Sigmoid colon (tissue), 7 donors: ENCODE measurements around the gene CNTFR. TPM values are rescaled to one million over a fixed set of nuclear protein-coding genes. Genes with fewer than 3 reads are reported as not detected.
"Not testable (repeated sequence)": the region's sequence is repeated elsewhere in the genome, so short reads cannot be mapped to it uniquely, and the experiment has no call there.

Experiments
- DNase-seq: peaks from one replicate; pipeline ENCODE4 v3.0.0-alpha.2; 2019
- H3K27ac ChIP-seq, 4 donors: fragments of 200-600 bp; sonication (generic); one replicate each; pipeline ENCODE4 v1.5.1; 2016 to 2019; ENCODE audit warnings: mild to moderate bottlenecking in 1 of 4
- H3K27me3 ChIP-seq, 3 donors: fragments of 200-600 bp; sonication (generic); one replicate each; pipeline ENCODE4 v1.5.1; 2019; ENCODE audit warnings: mild to moderate bottlenecking in 1 of 3
- H3K36me3 ChIP-seq, 4 donors: fragments of 200-600 bp; sonication (generic); one replicate each; pipeline ENCODE4 v1.5.1; 2016 to 2019
- H3K4me1 ChIP-seq, 4 donors: fragments of 200-600 bp; sonication (generic); one replicate each; pipeline ENCODE4 v1.5.1; 2017 to 2019
- H3K4me3 ChIP-seq, 4 donors: fragments of 200-600 bp; sonication (generic); one replicate each; pipeline ENCODE4 v1.5.1; 2017 to 2019; ENCODE audit warnings: mild to moderate bottlenecking in 2 of 4, moderate library complexity in 1 of 4
- H3K9me3 ChIP-seq, 4 donors: fragments of 200-600 bp in 3 of 4; sonication (generic) in 3 of 4; one replicate each; pipeline versions ENCODE4 v1.5.1 to v1.6.1; 2013 to 2019
- EP300 ChIP-seq, 4 donors: sonication (generic); formaldehyde crosslinking; IDR thresholded peaks; one replicate each; pipeline ENCODE4 v1.6.1; 2017; ENCODE audit warnings: antibody characterized with exemption in 4 of 4
- POLR2A ChIP-seq, 2 donors: fragments of 450-650 bp; IDR thresholded peaks; one replicate each; pipeline ENCODE4 v1.6.1; 2016; ENCODE audit warnings: antibody characterized with exemption in 2 of 2, mild to moderate bottlenecking in 2 of 2, moderate library complexity in 2 of 2
- POLR2AphosphoS5 ChIP-seq, 4 donors: sonication (generic); formaldehyde crosslinking; IDR thresholded peaks; one replicate each; pipeline ENCODE4 v1.6.1; 2017; ENCODE audit warnings: antibody characterized with exemption in 4 of 4
- WGBS, 2 donors: extraction: QIAGEN DNeasy Blood & Tissue Kit; methylation state at CpG; one replicate each; pipeline ENCODE4 v1.1.7; 2013; 5-methylcytosine and 5-hydroxymethylcytosine counted together
- intact Hi-C: fragments of 100-400 bp; cut with DNase I; formaldehyde crosslinking; loops from one replicate; pipeline ENCODE4 v1.15.1; 2023
- polyA plus RNA-seq, 3 donors: library from polyadenylated mRNA; stranded (reverse); fragments of 200-250 nt; gene quantifications; one replicate each; pipeline ENCODE4 v1.2.3, GENCODE V29; 2013
- total RNA-seq, 4 donors: library from RNA; depleted of rRNA; stranded (reverse); fragments of >200 nt; gene quantifications; one replicate each; pipeline ENCODE4 v1.1.0, GENCODE V29; 2016
- TF ChIP-seq, protein P1 (sequence below), 4 experiments: fragments of 450-650 bp in 3 of 4; fragments of 200-600 bp in 1 of 4; IDR thresholded peaks; one replicate each; pipeline ENCODE4 v1.5.1; 2016 to 2019; ENCODE audit warnings: antibody characterized with exemption in 4 of 4, mild to moderate bottlenecking in 3 of 4, moderate library complexity in 2 of 4
- donor health status: healthy with polysubstance abuse.
- donor health status: Bipolar disorder and iron deficiency.
- donor health status: healthy.

Gene CNTFR, protein sequence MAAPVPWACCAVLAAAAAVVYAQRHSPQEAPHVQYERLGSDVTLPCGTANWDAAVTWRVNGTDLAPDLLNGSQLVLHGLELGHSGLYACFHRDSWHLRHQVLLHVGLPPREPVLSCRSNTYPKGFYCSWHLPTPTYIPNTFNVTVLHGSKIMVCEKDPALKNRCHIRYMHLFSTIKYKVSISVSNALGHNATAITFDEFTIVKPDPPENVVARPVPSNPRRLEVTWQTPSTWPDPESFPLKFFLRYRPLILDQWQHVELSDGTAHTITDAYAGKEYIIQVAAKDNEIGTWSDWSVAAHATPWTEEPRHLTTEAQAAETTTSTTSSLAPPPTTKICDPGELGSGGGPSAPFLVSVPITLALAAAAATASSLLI
- 10 to 100 TPM in 1 of 4 donors, 1 to 10 TPM in 3; 3.0 to 12.9 (median 7.5) TPM for total RNA-seq
- polyA plus RNA-seq, result 1 to 10 TPM; 1.6 to 4.6 (median 4.2) TPM

DNA sequence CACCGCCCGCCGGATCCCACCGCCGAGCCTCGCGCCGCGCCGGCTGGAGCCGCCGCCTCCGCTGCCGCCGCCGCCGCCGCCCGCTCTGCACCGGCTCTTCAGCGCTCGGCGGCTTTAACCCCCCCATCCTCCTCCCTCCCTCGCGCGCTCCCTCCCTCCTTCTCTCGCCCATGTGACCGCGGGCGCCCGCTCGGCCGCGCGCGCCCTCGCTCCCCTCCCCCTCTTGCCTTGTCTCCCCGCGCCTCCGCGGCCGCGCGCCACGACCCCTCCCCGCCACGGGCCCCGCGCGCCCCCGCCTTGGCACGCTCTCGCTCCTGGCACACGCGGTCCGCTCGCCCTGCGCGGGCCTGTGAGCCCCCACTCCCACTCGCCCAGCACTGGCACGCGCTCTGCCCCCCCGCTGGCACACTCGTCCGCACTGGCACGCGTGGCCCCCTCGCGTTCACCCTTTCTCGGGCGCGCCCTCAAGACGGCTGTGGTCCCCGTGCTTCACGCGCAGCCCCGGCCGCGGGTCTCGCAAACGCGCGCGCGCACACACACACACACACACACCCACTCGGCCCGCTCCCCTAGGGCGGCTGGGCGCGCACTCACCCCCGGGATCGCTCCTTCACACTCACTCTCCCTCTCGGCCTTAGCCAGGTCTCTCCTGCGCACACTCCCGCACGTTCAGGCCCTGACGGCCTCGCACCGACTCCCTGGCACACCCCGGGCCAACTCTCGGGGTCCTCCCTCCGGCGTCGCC lies at the start of gene CNTFR:
Gene CNTFR (minus strand): TSS at position 89 of the 745 bp plus-strand sequence. CDS start 20,743 bp downstream, outside the sequence.
- peaks cover 13 to 82% (median 56%) of the 10 kb centered on the region in 3 donors for H3K27me3 ChIP-seq
- intact Hi-C loops, result loop anchor here (2.0 to 5.0 kb wide), 5 partner anchors 68 to 257 kb away; partner anchors contain the start of genes DNAI1, ENHO and FAM219A
- no peaks in the 10 kb centered on the region for H3K9me3 ChIP-seq
- DNase-seq, result peak; percentile 82
- peaks cover 0 to 54% (median 44%) of the 10 kb centered on the region in 4 donors for H3K4me1 ChIP-seq
- TF ChIP-seq POLR2A (IDR thresholded peaks at IDR 0.05), result no peak
- no peak for TF ChIP-seq POLR2AphosphoS5 (IDR thresholded peaks at IDR 0.05)
- TF ChIP-seq, protein P1, sequence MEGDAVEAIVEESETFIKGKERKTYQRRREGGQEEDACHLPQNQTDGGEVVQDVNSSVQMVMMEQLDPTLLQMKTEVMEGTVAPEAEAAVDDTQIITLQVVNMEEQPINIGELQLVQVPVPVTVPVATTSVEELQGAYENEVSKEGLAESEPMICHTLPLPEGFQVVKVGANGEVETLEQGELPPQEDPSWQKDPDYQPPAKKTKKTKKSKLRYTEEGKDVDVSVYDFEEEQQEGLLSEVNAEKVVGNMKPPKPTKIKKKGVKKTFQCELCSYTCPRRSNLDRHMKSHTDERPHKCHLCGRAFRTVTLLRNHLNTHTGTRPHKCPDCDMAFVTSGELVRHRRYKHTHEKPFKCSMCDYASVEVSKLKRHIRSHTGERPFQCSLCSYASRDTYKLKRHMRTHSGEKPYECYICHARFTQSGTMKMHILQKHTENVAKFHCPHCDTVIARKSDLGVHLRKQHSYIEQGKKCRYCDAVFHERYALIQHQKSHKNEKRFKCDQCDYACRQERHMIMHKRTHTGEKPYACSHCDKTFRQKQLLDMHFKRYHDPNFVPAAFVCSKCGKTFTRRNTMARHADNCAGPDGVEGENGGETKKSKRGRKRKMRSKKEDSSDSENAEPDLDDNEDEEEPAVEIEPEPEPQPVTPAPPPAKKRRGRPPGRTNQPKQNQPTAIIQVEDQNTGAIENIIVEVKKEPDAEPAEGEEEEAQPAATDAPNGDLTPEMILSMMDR (IDR thresholded peaks at IDR 0.05), result no peak
- WGBS, 2 donors, result 1% methylated on average over 104 of the region's 104 CpGs
- H3K4me3 ChIP-seq, result peak within 1 kb of the TSS; percentile 28 to 65 (median 56)
- H3K36me3 ChIP-seq, result no peaks in the 10 kb centered on the region
- H3K27ac ChIP-seq, result peak within 1 kb of the TSS in 2 of 4 donors; percentile 56 to 63

DNA sequence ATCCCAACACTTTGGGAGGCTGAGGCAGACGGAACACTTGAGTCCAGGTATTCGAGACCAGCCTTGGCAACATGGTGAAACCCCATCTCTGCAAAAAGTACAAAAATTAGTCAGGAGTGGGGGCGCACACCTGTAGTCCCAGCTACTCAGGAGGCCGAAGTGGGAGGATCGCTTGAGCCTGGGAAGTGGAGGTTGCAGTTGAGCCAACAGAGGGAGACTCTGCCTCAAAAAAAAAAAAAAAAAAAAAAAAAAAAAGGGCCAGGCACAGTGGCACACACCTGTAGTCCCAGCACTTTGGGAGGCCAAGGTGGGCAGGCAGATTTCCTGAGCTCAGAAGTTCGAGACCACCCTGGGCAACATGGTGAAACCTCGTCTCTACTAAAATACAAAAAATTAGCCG lies 49.8 kb upstream of the CNTFR start:
- H3K27ac ChIP-seq, H3K4me3 ChIP-seq, H3K27me3 ChIP-seq, H3K9me3 ChIP-seq, DNase-seq, intact Hi-C loops: not testable (repeated sequence)
- peaks cover 0 to 12% (median 3%) of the 10 kb centered on the region in 4 donors for H3K36me3 ChIP-seq
- 83 to 89% methylated on average over 8 of the region's 8 CpGs for WGBS, 2 donors
- peaks cover 0 to 29% (median 27%) of the 10 kb centered on the region in 4 donors for H3K4me1 ChIP-seq

DNA sequence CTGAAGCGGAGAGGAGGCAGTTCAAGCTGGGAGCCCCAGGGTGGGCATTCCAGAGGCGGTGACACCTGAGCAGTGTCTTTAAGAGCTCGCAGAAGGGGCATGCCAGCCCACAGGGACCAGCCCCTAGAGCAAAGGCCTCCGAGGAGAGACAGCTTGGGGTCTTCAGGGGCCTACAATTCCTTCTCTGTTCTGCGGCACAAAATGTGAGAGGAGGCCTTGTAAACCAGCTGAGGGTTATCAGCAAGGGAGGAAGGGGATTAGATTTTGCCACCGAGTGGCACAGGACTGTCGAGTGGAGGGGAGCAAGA lies 48.6 kb upstream of the CNTFR start:
- no peak for DNase-seq
- H3K27me3 ChIP-seq, result no peaks in the 10 kb centered on the region
- H3K36me3 ChIP-seq, result peaks cover 0 to 12% (median 3%) of the 10 kb centered on the region in 4 donors
- H3K4me3 ChIP-seq, result peak overlapping the region; percentile 58 to 69 (median 65)
- TF ChIP-seq EP300 (IDR thresholded peaks at IDR 0.05) (no peak), POLR2AphosphoS5 (IDR thresholded peaks at IDR 0.05) (no peak), POLR2A (IDR thresholded peaks at IDR 0.05) (no peak)
- TF ChIP-seq, protein P1 (IDR thresholded peaks at IDR 0.05), result no peak
- intact Hi-C loops, result no loop called here
- H3K4me1 ChIP-seq, result peaks cover 0 to 33% (median 30%) of the 10 kb centered on the region in 4 donors
- WGBS, 2 donors, result 7 to 20% methylated on average over 7 of the region's 7 CpGs
- no peaks in the 10 kb centered on the region for H3K9me3 ChIP-seq
- peak overlapping the region; percentile 85 to 91 (median 87) for H3K27ac ChIP-seq

DNA sequence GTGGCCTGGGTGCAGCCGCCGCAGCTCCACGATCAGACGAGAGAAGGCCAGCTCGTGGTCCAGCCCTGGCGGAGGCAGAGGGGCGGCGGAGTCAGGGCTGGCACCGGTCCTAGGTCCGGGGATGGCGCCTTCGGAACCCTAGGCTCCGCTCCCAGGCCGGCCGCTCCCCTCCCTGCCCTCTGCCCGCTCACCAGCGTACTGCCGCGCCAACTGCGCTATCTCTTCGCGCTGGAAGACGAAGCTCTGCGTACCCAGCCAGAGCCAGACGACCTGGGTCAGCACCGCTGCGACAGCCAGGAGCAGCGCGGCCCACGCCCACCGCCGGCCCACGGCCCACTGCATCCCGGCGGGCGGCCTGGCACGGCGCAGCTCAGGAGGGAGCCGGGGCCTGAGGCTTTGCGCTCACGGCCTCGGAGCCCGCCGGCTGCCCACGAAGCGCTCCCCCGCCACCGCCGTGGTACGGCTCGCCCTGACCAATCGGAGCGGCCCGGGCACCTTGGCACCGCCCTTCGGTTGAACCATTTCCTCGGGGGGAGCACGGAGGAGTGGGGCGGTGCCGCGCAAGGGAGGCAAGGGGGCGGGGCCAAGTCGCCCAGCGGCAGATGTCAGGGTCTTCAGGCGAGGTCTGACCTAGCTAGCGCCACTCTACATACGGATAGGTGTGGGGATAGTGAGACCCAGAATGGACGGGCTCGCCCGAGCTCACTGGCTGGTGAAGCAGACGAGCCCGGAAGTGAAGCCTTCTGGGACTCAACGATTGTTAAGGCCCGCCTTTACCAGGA lies 48.0 kb upstream of the CNTFR start, which contains the start of gene SIGMAR1:
Gene SIGMAR1 (minus strand): TSS at position 432 of the 782 bp plus-strand sequence. CDS start 90 bp downstream, at position 342.
- Histone ChIP-seq H3K27me3 (no peaks in the 10 kb centered on the region), H3K9me3 (no peaks in the 10 kb centered on the region), H3K27ac (peak within 1 kb of the TSS; percentile 85 to 91 (median 87)), H3K36me3 (peaks cover 0 to 12% (median 3%) of the 10 kb centered on the region in 4 donors), H3K4me1 (peaks cover 0 to 33% (median 30%) of the 10 kb centered on the region in 4 donors), H3K4me3 (peak within 1 kb of the TSS; percentile 58 to 69 (median 65))
- intact Hi-C loops, result no loop called here
- WGBS, 2 donors, result 0 to 1% methylated on average over 74 of the region's 74 CpGs
- peak; percentile 39 to 48 for TF ChIP-seq POLR2A (IDR thresholded peaks at IDR 0.05)
- TF ChIP-seq EP300 (IDR thresholded peaks at IDR 0.05), result no peak
- peak; percentile 80 to 92 (median 88) for TF ChIP-seq POLR2AphosphoS5 (IDR thresholded peaks at IDR 0.05)
- peak; percentile 97 for DNase-seq

DNA sequence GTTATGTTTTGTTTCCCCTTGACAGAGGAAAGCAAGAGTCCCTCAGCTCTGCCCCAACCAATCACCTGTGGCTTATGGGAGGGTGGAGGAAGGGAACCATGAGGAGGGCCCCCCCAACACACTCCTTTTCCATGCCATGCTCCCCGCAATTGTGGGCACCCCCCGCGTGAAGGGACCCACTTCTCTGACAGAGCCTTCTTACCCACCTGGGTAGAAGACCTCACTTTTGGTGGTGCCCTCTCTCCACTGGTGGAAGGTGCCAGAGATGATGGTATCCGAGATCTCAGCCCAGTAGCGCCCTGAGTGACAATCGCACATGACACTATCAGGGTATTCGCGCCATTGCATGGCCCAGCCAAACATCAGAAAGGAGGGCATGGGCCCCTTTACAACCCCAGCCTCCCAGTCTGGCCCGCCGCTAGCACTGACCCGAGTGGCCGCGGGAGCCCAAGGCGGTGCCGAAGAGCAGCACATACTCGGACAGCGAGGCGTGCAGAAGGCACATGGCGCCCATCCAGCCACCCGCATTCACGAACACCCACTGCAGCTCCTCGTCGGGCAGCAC lies 47.3 kb upstream of the CNTFR start:
- no peak for DNase-seq
- intact Hi-C loops, result no loop called here
- H3K4me1 ChIP-seq, result peaks cover 0 to 33% (median 30%) of the 10 kb centered on the region in 4 donors
- WGBS, 2 donors, result 4 to 8% methylated on average over 23 of the region's 23 CpGs
- peak overlapping the region; percentile 58 to 69 (median 65) for H3K4me3 ChIP-seq
- H3K27me3 ChIP-seq, result no peaks in the 10 kb centered on the region
- TF ChIP-seq, protein P1 (IDR thresholded peaks at IDR 0.05), result no peak
- peaks cover 0 to 12% (median 3%) of the 10 kb centered on the region in 4 donors for H3K36me3 ChIP-seq
- no peaks in the 10 kb centered on the region for H3K9me3 ChIP-seq
- H3K27ac ChIP-seq, result peak overlapping the region; percentile 85 to 91 (median 87)
